Neural cell (in vitro differentiated cells): ENCODE measurements around the gene FLVCR1.

Source experiments
- EP300 ChIP-seq: fragments of 450-650 bp; conservative IDR thresholded peaks from 2 replicates; pipeline ENCODE4 v1.6.1; 2014; ENCODE audit warnings: antibody characterized with exemption, mild to moderate bottlenecking, moderate library complexity; ENCODE audit not compliant: poor library complexity, severe bottlenecking
- EZH2 ChIP-seq: fragments of 200-600, 300-800 bp; shearing (Covaris generic), sonication (generic); IDR thresholded peaks from 2 replicates; pipeline ENCODE4 v1.6.1; 2014; ENCODE audit warnings: antibody characterized with exemption, low read length, borderline replicate concordance, mild to moderate bottlenecking; ENCODE audit not compliant: insufficient read depth, poor library complexity, severe bottlenecking
- POLR2AphosphoS5 ChIP-seq: IDR thresholded peaks from 2 replicates; pipeline ENCODE4 v1.6.1; 2012
- RAD21 ChIP-seq: fragments of 450-650 bp; conservative IDR thresholded peaks from 2 replicates; pipeline ENCODE4 v1.6.1; 2014; ENCODE audit warnings: antibody characterized with exemption, mild to moderate bottlenecking, moderate library complexity
- SMC3 ChIP-seq: fragments of 450-650 bp; conservative IDR thresholded peaks from 2 replicates; pipeline ENCODE4 v1.6.1; 2014; ENCODE audit warnings: antibody characterized with exemption, mild to moderate bottlenecking, moderate library complexity; ENCODE audit not compliant: poor library complexity
- TAF1 ChIP-seq: IDR thresholded peaks from 2 replicates; pipeline ENCODE4 v1.6.1; 2012; ENCODE audit warnings: low read depth
- TF ChIP-seq, protein P1 (sequence below): fragments of 450-650 bp; IDR thresholded peaks from 2 replicates; pipeline ENCODE4 v1.5.1; 2014; ENCODE audit warnings: antibody characterized with exemption, mild to moderate bottlenecking, moderate library complexity; ENCODE audit not compliant: poor library complexity, severe bottlenecking
- TF ChIP-seq, protein P2 (sequence below): IDR thresholded peaks from 2 replicates; pipeline ENCODE4 v1.6.1; 2012; ENCODE audit warnings: borderline replicate concordance

DNA sequence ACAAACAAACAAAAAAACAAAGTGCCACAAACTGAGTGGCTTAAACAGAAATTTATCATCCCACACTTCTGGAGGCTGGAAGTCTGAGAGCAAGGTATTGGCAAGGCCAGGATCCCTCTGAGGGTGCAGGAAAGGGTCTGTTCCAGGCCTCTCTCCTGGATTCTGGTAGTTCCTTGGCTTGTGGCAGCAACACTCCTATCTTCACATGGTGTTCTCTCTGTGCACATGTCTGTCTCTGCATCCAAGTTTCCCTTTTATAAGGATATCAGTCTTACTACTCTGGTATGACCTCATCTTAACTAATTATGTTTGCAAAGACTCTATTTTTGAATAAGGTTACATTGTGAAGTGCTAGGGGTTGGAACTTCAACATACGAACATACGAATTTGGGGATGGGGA, 87.0 kb downstream of the FLVCR1 start:
- TF ChIP-seq, protein P1, sequence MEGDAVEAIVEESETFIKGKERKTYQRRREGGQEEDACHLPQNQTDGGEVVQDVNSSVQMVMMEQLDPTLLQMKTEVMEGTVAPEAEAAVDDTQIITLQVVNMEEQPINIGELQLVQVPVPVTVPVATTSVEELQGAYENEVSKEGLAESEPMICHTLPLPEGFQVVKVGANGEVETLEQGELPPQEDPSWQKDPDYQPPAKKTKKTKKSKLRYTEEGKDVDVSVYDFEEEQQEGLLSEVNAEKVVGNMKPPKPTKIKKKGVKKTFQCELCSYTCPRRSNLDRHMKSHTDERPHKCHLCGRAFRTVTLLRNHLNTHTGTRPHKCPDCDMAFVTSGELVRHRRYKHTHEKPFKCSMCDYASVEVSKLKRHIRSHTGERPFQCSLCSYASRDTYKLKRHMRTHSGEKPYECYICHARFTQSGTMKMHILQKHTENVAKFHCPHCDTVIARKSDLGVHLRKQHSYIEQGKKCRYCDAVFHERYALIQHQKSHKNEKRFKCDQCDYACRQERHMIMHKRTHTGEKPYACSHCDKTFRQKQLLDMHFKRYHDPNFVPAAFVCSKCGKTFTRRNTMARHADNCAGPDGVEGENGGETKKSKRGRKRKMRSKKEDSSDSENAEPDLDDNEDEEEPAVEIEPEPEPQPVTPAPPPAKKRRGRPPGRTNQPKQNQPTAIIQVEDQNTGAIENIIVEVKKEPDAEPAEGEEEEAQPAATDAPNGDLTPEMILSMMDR, result no peak
- TF ChIP-seq EP300, result no peak
- TF ChIP-seq POLR2AphosphoS5, result no peak
- TF ChIP-seq, protein P2, sequence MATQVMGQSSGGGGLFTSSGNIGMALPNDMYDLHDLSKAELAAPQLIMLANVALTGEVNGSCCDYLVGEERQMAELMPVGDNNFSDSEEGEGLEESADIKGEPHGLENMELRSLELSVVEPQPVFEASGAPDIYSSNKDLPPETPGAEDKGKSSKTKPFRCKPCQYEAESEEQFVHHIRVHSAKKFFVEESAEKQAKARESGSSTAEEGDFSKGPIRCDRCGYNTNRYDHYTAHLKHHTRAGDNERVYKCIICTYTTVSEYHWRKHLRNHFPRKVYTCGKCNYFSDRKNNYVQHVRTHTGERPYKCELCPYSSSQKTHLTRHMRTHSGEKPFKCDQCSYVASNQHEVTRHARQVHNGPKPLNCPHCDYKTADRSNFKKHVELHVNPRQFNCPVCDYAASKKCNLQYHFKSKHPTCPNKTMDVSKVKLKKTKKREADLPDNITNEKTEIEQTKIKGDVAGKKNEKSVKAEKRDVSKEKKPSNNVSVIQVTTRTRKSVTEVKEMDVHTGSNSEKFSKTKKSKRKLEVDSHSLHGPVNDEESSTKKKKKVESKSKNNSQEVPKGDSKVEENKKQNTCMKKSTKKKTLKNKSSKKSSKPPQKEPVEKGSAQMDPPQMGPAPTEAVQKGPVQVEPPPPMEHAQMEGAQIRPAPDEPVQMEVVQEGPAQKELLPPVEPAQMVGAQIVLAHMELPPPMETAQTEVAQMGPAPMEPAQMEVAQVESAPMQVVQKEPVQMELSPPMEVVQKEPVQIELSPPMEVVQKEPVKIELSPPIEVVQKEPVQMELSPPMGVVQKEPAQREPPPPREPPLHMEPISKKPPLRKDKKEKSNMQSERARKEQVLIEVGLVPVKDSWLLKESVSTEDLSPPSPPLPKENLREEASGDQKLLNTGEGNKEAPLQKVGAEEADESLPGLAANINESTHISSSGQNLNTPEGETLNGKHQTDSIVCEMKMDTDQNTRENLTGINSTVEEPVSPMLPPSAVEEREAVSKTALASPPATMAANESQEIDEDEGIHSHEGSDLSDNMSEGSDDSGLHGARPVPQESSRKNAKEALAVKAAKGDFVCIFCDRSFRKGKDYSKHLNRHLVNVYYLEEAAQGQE, result no peak
- no peak for TF ChIP-seq RAD21
- TF ChIP-seq EZH2, result no peak
- no peak for TF ChIP-seq TAF1
- no peak for TF ChIP-seq SMC3
